HEK293T (cell line): Measurements from ENCODE around the gene FAM209A.
"Not testable (repeated sequence)": the region's sequence is repeated elsewhere in the genome, so short reads cannot be mapped to it uniquely, and the experiment has no call there.

ENCODE experiments used
- CTCF ChIA-PET: fragments of 350-600 bp; formaldehyde crosslinking; extraction: SDS; loops from one replicate; lab custom pipeline; 2021; ENCODE audit warnings: antibody characterized with exemption, inconsistent platforms; lab: Yijun Ruan, JAX
- POLR2A ChIA-PET: fragments of 350-600 bp; formaldehyde crosslinking; extraction: SDS; loops from one replicate; lab custom pipeline; 2020; ENCODE audit warnings: antibody characterized with exemption, inconsistent platforms; lab: Yijun Ruan, JAX
- DNase-seq: peaks from one replicate; pipeline ENCODE4 v3.0.0; 2012; ENCODE audit warnings: mixed read lengths; ENCODE audit errors: extremely low spot score
- ARNT ChIP-seq: fragments of 450-650 bp; IDR thresholded peaks from 2 replicates; pipeline ENCODE4 v1.6.1; 2017; ENCODE audit warnings: mild to moderate bottlenecking
- BHLHE40 ChIP-seq: fragments of 450-650 bp; IDR thresholded peaks from 2 replicates; pipeline ENCODE4 v1.6.1; 2016; ENCODE audit warnings: mild to moderate bottlenecking, moderate library complexity, borderline replicate concordance
- CTBP1 ChIP-seq: fragments of 450-650 bp; IDR thresholded peaks from 2 replicates; pipeline ENCODE4 v1.6.1; 2016; ENCODE audit warnings: borderline replicate concordance
- ELF4 ChIP-seq: fragments of 450-650 bp; IDR thresholded peaks from 2 replicates; pipeline ENCODE4 v1.6.1; 2017; ENCODE audit warnings: antibody characterized with exemption
- FOXA1 ChIP-seq: fragments of 450-650 bp; IDR thresholded peaks from 2 replicates; pipeline ENCODE4 v1.6.1; 2016; ENCODE audit warnings: mild to moderate bottlenecking
- FOXK2 ChIP-seq: fragments of 450-650 bp; IDR thresholded peaks from 2 replicates; pipeline ENCODE4 v1.6.1; 2016; ENCODE audit warnings: mild to moderate bottlenecking
- FOXM1 ChIP-seq: fragments of 450-650 bp; IDR thresholded peaks from 2 replicates; pipeline ENCODE4 v1.6.1; 2017; ENCODE audit warnings: mild to moderate bottlenecking, borderline replicate concordance
- HDGF ChIP-seq: fragments of 450-650 bp; IDR thresholded peaks from 2 replicates; pipeline ENCODE4 v1.6.1; 2017; ENCODE audit warnings: antibody characterized with exemption, borderline replicate concordance
- L3MBTL2 ChIP-seq: fragments of 450-650 bp; conservative IDR thresholded peaks from 2 replicates; pipeline ENCODE4 v1.6.1; 2016; ENCODE audit warnings: mild to moderate bottlenecking
- LEF1 ChIP-seq: fragments of 450-650 bp; IDR thresholded peaks from 2 replicates; pipeline ENCODE4 v1.6.1; 2017; ENCODE audit warnings: mild to moderate bottlenecking, borderline replicate concordance
- NFRKB ChIP-seq: fragments of 450-650 bp; IDR thresholded peaks from 2 replicates; pipeline ENCODE4 v1.6.1; 2016; ENCODE audit warnings: mild to moderate bottlenecking, moderate library complexity
- PKNOX1 ChIP-seq: fragments of 450-650 bp; IDR thresholded peaks from 2 replicates; pipeline ENCODE4 v1.6.1; 2016
- SP1 ChIP-seq: fragments of 450-650 bp; IDR thresholded peaks from 2 replicates; pipeline ENCODE4 v1.6.1; 2017
- SUZ12 ChIP-seq: fragments of 450-650 bp; IDR thresholded peaks from 2 replicates; pipeline ENCODE4 v1.6.1; 2016; ENCODE audit warnings: mild to moderate bottlenecking
- TARDBP ChIP-seq: fragments of 450-650 bp; IDR thresholded peaks from 2 replicates; pipeline ENCODE4 v1.6.1; 2016
- ZNF384 ChIP-seq: fragments of 450-650 bp; IDR thresholded peaks from 2 replicates; pipeline ENCODE4 v1.6.1; 2016

Gene FAM209A

GRCh38 chr20:56518126-56518525 lies 6.4 kb upstream of the FAM209A start:
- ChIA-PET CTCF (no interaction called here), POLR2A (no interaction called here)
- DNase-seq, result no peak
- no peak for TF ChIP-seq L3MBTL2
- no peak for TF ChIP-seq CTBP1
- no peak for TF ChIP-seq NFRKB
- TF ChIP-seq HDGF, result no peak
- no peak for TF ChIP-seq BHLHE40
- no peak for TF ChIP-seq PKNOX1
- TF ChIP-seq LEF1, result no peak
- no peak for TF ChIP-seq SUZ12
- no peak for TF ChIP-seq TARDBP
- TF ChIP-seq FOXK2, result no peak
- no peak for TF ChIP-seq ARNT
- TF ChIP-seq FOXM1, result no peak
- no peak for TF ChIP-seq SP1
- no peak for TF ChIP-seq FOXA1
- no peak for TF ChIP-seq ELF4
- no peak for TF ChIP-seq ZNF384

DNA sequence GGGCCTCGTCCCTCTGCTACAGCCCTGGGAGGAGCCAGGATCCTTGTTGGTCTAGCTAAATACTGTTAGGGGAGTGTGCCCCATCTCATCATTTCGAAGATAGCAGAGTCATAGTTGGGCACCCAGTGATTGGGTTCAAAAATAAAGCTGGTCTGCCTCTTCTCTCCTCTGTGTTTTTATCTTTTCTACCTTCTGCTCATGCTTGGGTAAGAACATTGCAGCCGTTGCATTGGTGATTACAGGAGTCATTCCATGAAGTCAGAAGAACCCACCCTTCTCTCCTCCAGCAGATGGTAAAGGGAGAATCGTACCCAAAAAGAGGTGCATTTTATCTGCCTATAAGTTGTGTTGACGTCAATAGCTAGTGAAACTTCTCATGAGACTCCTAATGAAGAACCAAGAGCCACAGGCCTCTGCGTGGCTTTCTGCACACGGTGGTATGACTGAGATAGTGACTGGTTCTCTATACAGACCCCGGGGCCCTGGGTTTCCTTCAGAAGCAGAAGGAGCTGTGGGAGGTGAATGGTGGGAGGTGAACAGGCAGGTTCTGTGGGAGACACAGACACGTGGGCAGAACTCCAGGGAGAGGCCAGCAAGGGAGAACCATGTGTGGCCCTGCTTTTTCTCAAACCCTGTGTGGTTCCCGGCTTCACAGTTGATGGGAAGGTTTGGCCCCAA lies 5.7 kb upstream of the FAM209A start:
- POLR2A ChIA-PET, result no interaction called here
- TF ChIP-seq L3MBTL2, result no peak
- DNase-seq, result no peak
- CTCF ChIA-PET, result no interaction called here

DNA sequence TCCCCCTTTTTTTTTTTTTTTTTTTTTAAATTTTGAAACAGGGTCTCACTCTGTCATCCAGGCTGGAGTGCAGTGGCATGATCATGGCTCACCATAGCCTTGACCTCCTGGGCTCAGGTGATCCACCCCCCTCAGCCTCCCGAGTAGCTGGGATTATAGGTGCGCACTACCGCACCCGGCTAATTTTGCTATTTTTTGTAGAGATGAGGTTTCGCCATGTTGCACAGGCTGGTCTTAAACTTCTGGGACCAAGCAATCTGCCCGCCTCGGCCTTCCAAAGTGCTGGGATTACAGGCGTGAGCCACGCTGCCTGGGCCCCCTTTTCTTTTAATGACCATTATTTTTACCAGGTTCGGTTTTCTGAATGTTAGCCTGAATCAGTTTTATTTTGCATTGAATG lies 5.0 kb upstream of the FAM209A start:
- POLR2A ChIA-PET, result no interaction called here
- CTCF ChIA-PET, result no interaction called here
- DNase-seq, result no peak
- no peak for TF ChIP-seq FOXM1
- no peak for TF ChIP-seq ZNF384
- no peak for TF ChIP-seq NFRKB
- no peak for TF ChIP-seq FOXK2
- TF ChIP-seq ARNT, result no peak
- TF ChIP-seq ELF4, result no peak
- no peak for TF ChIP-seq LEF1
- no peak for TF ChIP-seq PKNOX1

DNA sequence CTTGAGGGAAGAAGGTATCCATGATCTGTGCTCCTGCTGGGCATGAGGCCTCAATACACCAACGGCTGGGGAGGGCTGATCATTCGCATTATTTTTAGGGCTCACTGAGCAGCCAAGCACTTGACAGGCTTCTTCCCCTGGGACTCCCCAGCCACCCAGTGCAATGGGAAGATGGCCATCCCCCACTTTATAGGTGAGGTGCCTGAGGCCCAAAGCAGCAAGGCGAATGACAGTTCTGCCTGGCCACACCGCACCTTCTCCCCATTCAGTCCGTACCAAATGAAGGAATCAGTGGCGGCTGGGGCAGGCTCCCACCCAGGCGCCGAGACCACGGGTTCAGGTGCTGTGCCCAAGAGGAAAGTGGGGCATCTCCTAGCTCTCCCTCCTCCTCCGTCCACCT lies 4.4 kb upstream of the FAM209A start:
- ChIA-PET CTCF (no interaction called here), POLR2A (no interaction called here)
- TF ChIP-seq NFRKB, result no peak
- no peak for TF ChIP-seq HDGF
- TF ChIP-seq ARNT, result no peak
- TF ChIP-seq PKNOX1, result no peak
- no peak for DNase-seq

DNA sequence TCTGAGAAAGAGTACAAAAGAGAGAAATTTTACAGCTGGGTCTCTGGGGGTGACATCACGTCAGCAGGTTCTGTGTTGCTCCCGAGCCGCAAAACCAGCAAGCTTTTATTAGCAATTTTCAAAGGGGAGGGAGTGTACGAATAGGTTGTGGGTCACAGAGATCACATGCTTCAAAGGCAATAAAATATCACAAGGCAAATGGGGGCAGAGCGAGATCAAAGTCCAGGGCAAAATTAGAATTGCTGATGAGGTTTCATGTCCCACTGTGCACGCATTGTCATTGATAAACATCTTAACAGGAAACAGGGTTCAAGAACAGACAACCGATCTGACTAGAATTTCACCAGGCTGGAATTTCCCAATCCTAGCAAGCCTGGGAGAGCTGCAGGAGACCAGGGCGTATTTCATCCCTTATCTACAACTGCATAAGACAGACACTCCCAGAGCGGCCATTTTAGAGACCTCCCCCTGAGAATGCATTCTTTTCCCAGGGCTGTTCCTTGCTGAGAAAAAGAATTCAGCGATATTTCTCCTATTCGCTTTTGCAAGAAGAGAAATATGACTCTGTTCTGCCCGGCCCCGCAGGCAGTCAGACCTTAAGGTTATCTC lies 3.7 kb upstream of the FAM209A start:
- CTCF ChIA-PET, result interaction anchor here (0.6 kb wide), 2 partner anchors 35 to 217 kb away, joined by 3 to 11 read pairs; no protein-coding TSS in a partner anchor
- POLR2A ChIA-PET, DNase-seq: not testable (repeated sequence)
- peak; percentile 35; the same call in 1 of the 2 replicates for TF ChIP-seq PKNOX1

- ChIA-PET POLR2A (no interaction called here), CTCF (no interaction called here)
- TF ChIP-seq FOXM1, result no peak
- no peak for TF ChIP-seq L3MBTL2
- TF ChIP-seq HDGF, result no peak
- TF ChIP-seq SUZ12, result no peak
- no peak for TF ChIP-seq ZNF384
- no peak for TF ChIP-seq PKNOX1
- TF ChIP-seq ARNT, result no peak
- no peak for TF ChIP-seq FOXA1
- no peak for TF ChIP-seq FOXK2
- no peak for TF ChIP-seq TARDBP
- no peak for TF ChIP-seq ELF4
- TF ChIP-seq SP1, result no peak
- DNase-seq, result no peak
These were observed 2.2 kb upstream of the FAM209A start for GRCh38 chr20:56522311-56522710.
